ENCODE results near the gene TGM5.
"Not testable (repeated sequence)": the region's sequence is repeated elsewhere in the genome, so short reads cannot be mapped to it uniquely, and the experiment has no call there.

TGM5 gene

GRCh38 chr15:43244092-43244491, 22.6 kb downstream of the TGM5 start:
- DNase-seq (ENCODE audit: low spot score): no peak

GRCh38 chr15:43243020-43243645, 23.6 kb downstream of the TGM5 start:
- no peak for DNase-seq (ENCODE audit: low spot score)

- DNase-seq (ENCODE audit: low spot score): no peak
Observed at GRCh38 chr15:43242616-43243015, 24.1 kb downstream of the TGM5 start.

- DNase-seq (ENCODE audit: low spot score): peak; percentile 78
Observed at GRCh38 chr15:43241100-43241499, 25.6 kb downstream of the TGM5 start.

- DNase-seq (ENCODE audit: low spot score): no peak
Observed at GRCh38 chr15:43239732-43240491, 26.8 kb downstream of the TGM5 start.

GRCh38 chr15:43238671-43239131, 28.0 kb downstream of the TGM5 start:
- DNase-seq (ENCODE audit: low spot score): peak; percentile 49

- DNase-seq (ENCODE audit: low spot score): no peak
Observed at GRCh38 chr15:43237842-43238470, 28.8 kb downstream of the TGM5 start.

- no peak for DNase-seq (ENCODE audit: low spot score)
Observed at GRCh38 chr15:43235536-43235935, 31.2 kb downstream of the TGM5 start.

- DNase-seq (ENCODE audit: low spot score): no peak
Observed at GRCh38 chr15:43232289-43232874, 34.3 kb downstream of the TGM5 start.

- no peak for DNase-seq (ENCODE audit: low spot score)
Observed at GRCh38 chr15:43230640-43231115, 36.0 kb downstream of the TGM5 start.

- DNase-seq (ENCODE audit: low spot score): no peak
Observed at GRCh38 chr15:43229977-43230376, 36.8 kb downstream of the TGM5 start.

- DNase-seq (ENCODE audit: low spot score): no peak
Observed at GRCh38 chr15:43226436-43227305, 40.1 kb downstream of the TGM5 start.

- not testable (repeated sequence) for DNase-seq (ENCODE audit: low spot score)
Observed at GRCh38 chr15:43225950-43226255, 40.8 kb downstream of the TGM5 start.

- DNase-seq (ENCODE audit: low spot score): no peak
Observed at GRCh38 chr15:43225201-43225949, 41.4 kb downstream of the TGM5 start.

GRCh38 chr15:43221422-43221821, 45.3 kb downstream of the TGM5 start:
- DNase-seq (ENCODE audit: low spot score): no peak

GRCh38 chr15:43220991-43221403, 45.7 kb downstream of the TGM5 start, which contains the start of gene EPB42:
EPB42 (minus strand) TSS chr15:43221018; CDS start chr15:43220825, 193 bp downstream.
- no peak for DNase-seq (ENCODE audit: low spot score)

GRCh38 chr15:43219929-43220928, 46.5 kb downstream of the TGM5 start:
- no peak for DNase-seq (ENCODE audit: low spot score)

GRCh38 chr15:43218908-43219706, 47.6 kb downstream of the TGM5 start:
- no peak for DNase-seq (ENCODE audit: low spot score)

- peak; percentile 37 for DNase-seq (ENCODE audit: low spot score)
Observed at GRCh38 chr15:43215961-43216360, 50.8 kb downstream of the TGM5 start.

All from left forelimb (tissue), 1 donor.